ENCODE measurements around the gene SIX3. TPM values are rescaled to one million over a fixed set of nuclear protein-coding genes. Genes with fewer than 3 reads are reported as not detected.

SIX3 gene
- total and polyA plus RNA-seq, 2 donors (not counting 3 experiments of a cell fraction or from before 2014, with no cell fraction given): not detected

GRCh38 chr2:44948565-44949328 is 7.2 kb downstream of the SIX3 start:
- FAIRE-seq (no peak), DNase-seq (ENCODE audit: low read depth, low spot score) (no peak)
- Histone ChIP-seq H3K4me1 (ENCODE audit: control insufficient read depth, extremely low read depth, insufficient read depth, low read length) (peaks cover 6% of the 10 kb centered on the region), H3K36me3 (ENCODE audit: control insufficient read depth in 2 of 2, extremely low read depth in 1 of 2, insufficient read depth in 2 of 2, low read length in 2 of 2) (no peaks in the 10 kb centered on the region), H3K4me2 (ENCODE audit: insufficient read depth, low read length) (no peak overlapping the region), H3K4me3 (replicated peaks in 1 of 3; ENCODE audit: insufficient read depth in 1 of 3, low read depth in 1 of 3, low read length in 3 of 3) (no peak overlapping the region), H3K27me3 (ENCODE audit: control insufficient read depth in 2 of 2, insufficient read depth in 2 of 2, low read length in 2 of 2) (peaks cover 81 to 95% of the 10 kb centered on the region in 2 experiments), H3K9me3 (replicated peaks; ENCODE audit: control insufficient read depth, insufficient read depth, low read length) (no peaks in the 10 kb centered on the region), H3K79me2 (ENCODE audit: control insufficient read depth, insufficient read depth, low read length) (no peaks in the 10 kb centered on the region), H3K9me1 (replicated peaks; ENCODE audit: control insufficient read depth, extremely low read depth, insufficient read depth, low read length) (no peaks in the 10 kb centered on the region), H3K27ac (ENCODE audit: insufficient read depth, low read depth, low read length) (no peak overlapping the region), H4K20me1 (replicated peaks; ENCODE audit: control insufficient read depth, extremely low read depth, insufficient read depth, low read length) (no peaks in the 10 kb centered on the region), H2AFZ (ENCODE audit: low read depth, low read length) (no peak overlapping the region), H3K9ac (replicated peaks; ENCODE audit: extremely low read depth, insufficient read depth, low read length) (no peak overlapping the region)
- dilution Hi-C loops (cut with MboI; ENCODE audit: extremely low pct_ligation_motif_present, low sequenced_read_pairs) (no loop called here), intact Hi-C loops (cut with micrococcal nuclease) (no loop called here)
- ChIA-PET POLR2A (no interaction called here), CTCF (interaction anchor here (1.0 to 1.7 kb wide), 2 partner anchors 469 to 905 kb away, joined by 4 read pairs; no protein-coding TSS in a partner anchor)
- TF ChIP-seq EZH2 (IDR thresholded peaks at IDR 0.05; ENCODE audit: borderline replicate concordance, low read depth, low read length, severe bottlenecking): no peak
- BruUV-seq (replicated peaks): no TSS peak

GRCh38 chr2:44949329-44950151 is 8.0 kb downstream of the SIX3 start:
- no peak overlapping the region for H3K9ac ChIP-seq (replicated peaks; ENCODE audit: extremely low read depth, insufficient read depth, low read length)
- CTCF ChIA-PET: interaction anchor here (1.0 to 1.7 kb wide), 2 partner anchors 470 to 905 kb away, joined by 4 read pairs; no protein-coding TSS in a partner anchor
- H3K4me3 ChIP-seq (replicated peaks in 1 of 3; ENCODE audit: insufficient read depth in 1 of 3, low read depth in 1 of 3, low read length in 3 of 3): no peak overlapping the region
- H3K27me3 ChIP-seq (ENCODE audit: control insufficient read depth in 2 of 2, insufficient read depth in 2 of 2, low read length in 2 of 2): peaks cover 79 to 95% of the 10 kb centered on the region in 2 experiments
- peaks cover 7% of the 10 kb centered on the region for H3K4me1 ChIP-seq (ENCODE audit: control insufficient read depth, extremely low read depth, insufficient read depth, low read length)
- H4K20me1 ChIP-seq (replicated peaks; ENCODE audit: control insufficient read depth, extremely low read depth, insufficient read depth, low read length): no peaks in the 10 kb centered on the region
- no peaks in the 10 kb centered on the region for H3K9me1 ChIP-seq (replicated peaks; ENCODE audit: control insufficient read depth, extremely low read depth, insufficient read depth, low read length)
- H3K36me3 ChIP-seq (ENCODE audit: control insufficient read depth in 2 of 2, extremely low read depth in 1 of 2, insufficient read depth in 2 of 2, low read length in 2 of 2): no peaks in the 10 kb centered on the region
- no peak overlapping the region for H2AFZ ChIP-seq (ENCODE audit: low read depth, low read length)
- intact Hi-C loops (cut with micrococcal nuclease) (loop anchor here (10.0 kb wide), 1 partner anchor 1075 kb away; no protein-coding TSS in a partner anchor), dilution Hi-C loops (cut with MboI; ENCODE audit: extremely low pct_ligation_motif_present, low sequenced_read_pairs) (no loop called here)
- FAIRE-seq (no peak), DNase-seq (ENCODE audit: low read depth, low spot score) (no peak)
- no peak overlapping the region for H3K4me2 ChIP-seq (ENCODE audit: insufficient read depth, low read length)
- H3K79me2 ChIP-seq (ENCODE audit: control insufficient read depth, insufficient read depth, low read length): no peaks in the 10 kb centered on the region
- no peak overlapping the region for H3K27ac ChIP-seq (ENCODE audit: insufficient read depth, low read depth, low read length)
- POLR2A ChIA-PET: interaction anchor here (0.6 kb wide), 1 partner anchor 518 kb away, joined by 4 read pairs; no protein-coding TSS in a partner anchor
- no TSS peak for BruUV-seq (replicated peaks)
- TF ChIP-seq POLR2A (IDR thresholded peaks at IDR 0.05; ENCODE audit: low read depth, low read length) (no peak), MYC (IDR thresholded peaks at IDR 0.05; ENCODE audit: low read depth, low read length) (no peak), CTCF (IDR thresholded peaks at IDR 0.05; ENCODE audit: extremely low read depth in 1 of 2, insufficient read depth in 1 of 2, low read depth in 1 of 2, low read length in 2 of 2) (no peak), EZH2 (IDR thresholded peaks at IDR 0.05; ENCODE audit: borderline replicate concordance, low read depth, low read length, severe bottlenecking) (peak; percentile 95), POLR2AphosphoS5 (IDR thresholded peaks at IDR 0.05; ENCODE audit: insufficient read depth, low read depth, low read length) (no peak), FOS (IDR thresholded peaks at IDR 0.05; ENCODE audit: borderline replicate concordance, insufficient read depth, low read length) (no peak), GATA2 (IDR thresholded peaks at IDR 0.05; ENCODE audit: insufficient read depth, insufficient read length, low read depth, low read length) (no peak)
- no peaks in the 10 kb centered on the region for H3K9me3 ChIP-seq (replicated peaks; ENCODE audit: control insufficient read depth, insufficient read depth, low read length)
